Activated CD8-positive, alpha-beta memory T cell treated with anti-CD3 and anti-CD28 coated beads, Interleukin-2, amount 50 U/mL, for 1 hour (primary cell): Measurements from ENCODE around the gene SCML1.
"Not testable (repeated sequence)": the region's sequence is repeated elsewhere in the genome, so short reads cannot be mapped to it uniquely, and the experiment has no call there.

Experiments
- DNase-seq: peaks from one replicate; pipeline ENCODE4 v3.0.0-alpha.2; 2020; ENCODE audit errors: extremely low read depth

The SCML1 gene

DNA sequence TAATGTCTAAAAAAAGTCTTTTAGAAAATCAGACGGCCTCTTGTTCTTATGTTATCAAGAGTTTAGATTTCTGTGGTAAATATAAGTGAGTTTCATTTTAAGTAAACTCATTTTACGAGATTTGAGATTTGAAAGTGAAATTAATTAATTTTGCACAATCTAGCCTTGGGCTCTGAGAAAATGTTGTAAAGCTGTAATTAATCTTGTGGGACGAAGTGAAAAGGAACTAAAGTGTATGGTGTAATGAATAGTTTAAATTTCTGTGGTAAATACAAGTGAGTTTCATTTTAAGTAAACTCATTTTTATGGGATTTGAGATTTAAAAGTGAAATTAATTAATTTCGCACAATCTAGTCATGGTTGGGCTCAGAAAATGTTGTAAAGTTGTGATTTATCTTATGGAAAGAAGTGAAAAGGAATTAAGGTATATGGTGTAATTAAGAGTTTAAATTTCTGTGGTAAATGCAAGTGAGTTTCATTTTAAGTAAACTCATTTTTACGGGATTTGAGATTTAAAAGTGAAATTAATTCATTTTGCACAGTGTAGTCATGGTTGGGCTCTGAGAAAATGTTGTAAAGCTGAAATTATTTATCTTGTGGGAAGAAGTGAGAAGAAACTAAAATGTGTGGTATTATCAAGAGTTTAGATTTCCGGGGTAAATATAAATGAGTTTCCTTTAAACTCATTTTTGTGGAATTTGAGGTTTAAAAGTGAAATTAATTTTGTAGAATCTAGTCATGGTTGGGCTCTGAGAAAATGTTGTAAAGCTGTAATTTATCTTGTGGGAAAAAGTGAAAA is 1.6 kb downstream of the SCML1 start:
- DNase-seq, result no peak

DNA sequence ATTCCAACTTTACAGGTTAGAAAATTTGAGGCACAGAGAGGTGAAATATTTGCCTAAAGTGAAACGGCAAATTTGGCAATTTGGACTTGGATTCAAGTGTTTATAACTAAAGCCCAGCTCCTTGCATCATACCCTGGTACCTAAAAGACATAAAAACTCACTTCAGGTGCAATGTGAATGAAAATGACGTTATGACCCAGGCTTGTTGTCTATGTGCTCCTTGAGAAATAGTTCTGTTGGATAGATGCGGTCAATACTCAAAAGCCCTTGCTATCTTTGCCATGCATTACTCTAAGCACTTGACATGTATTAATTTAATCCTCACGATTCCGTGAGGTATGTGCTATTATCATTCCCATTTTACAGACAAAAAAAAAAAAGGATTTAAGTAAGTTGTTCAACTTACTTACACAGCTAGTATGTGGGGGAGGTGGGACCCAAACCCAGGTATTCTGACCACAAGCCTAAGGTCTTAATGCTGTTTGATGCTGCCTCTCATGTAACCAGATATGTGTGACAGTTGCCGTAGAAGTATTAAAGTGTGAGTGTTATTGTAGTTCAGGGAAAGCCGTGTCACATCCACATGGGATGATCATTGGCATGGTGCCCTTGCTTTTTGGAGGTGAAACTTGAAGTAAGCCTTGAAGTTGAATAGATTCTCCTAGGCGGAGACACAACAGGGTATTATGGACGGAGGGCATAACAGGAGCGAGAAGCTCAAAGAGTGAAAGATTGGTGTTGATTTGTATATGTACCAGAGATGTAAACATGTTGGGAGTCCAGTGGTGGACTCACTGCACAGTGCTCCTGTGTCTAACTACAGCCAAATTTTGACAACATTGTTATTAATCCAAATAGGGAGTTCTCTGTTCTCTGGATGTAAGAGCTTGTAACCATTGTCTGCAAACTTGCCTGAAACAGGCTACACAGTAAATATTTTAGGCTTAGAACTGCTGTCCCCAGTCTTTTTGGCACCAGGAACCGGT is 3.1 kb downstream of the SCML1 start:
- DNase-seq, result no peak

DNA sequence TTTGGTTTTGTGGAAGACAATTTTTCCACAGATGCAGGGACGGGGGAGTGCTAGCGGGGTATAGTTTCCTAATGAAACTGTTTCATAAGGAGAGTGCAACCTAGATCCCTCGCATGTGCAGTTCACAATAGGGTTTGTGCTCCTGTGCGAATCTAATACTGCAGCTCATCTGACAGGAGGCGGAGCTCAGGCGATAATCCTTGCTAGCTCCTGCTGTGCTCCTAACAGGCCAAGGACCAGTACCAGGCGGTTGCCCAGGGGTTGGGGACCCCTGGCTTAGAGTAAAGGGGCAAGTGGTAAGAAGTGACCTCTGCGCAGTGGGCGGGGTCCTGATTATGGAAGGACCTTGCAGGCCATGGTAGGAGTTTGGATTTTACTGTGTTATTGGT is 3.8 kb downstream of the SCML1 start:
- DNase-seq, result no peak

DNA sequence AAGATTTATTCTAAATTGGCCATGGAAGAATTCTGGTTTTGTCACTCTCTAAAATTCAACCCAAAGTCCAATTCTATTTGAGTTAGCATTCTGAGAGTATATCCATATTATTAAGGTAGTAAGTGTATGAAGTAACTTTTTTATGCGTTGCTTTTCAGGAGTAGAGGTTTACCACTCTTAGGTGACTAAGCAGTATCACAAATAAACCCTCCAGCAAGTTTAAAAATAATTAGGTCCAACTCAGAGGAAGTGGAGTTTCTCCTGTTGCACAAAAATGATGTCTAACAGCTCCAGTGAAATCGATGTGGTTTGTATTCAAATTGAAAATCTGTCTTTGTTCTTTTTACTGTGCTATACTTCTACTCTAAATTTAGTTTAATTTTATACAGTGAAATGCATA is 6.6 kb downstream of the SCML1 start:
- DNase-seq, result no peak

DNA sequence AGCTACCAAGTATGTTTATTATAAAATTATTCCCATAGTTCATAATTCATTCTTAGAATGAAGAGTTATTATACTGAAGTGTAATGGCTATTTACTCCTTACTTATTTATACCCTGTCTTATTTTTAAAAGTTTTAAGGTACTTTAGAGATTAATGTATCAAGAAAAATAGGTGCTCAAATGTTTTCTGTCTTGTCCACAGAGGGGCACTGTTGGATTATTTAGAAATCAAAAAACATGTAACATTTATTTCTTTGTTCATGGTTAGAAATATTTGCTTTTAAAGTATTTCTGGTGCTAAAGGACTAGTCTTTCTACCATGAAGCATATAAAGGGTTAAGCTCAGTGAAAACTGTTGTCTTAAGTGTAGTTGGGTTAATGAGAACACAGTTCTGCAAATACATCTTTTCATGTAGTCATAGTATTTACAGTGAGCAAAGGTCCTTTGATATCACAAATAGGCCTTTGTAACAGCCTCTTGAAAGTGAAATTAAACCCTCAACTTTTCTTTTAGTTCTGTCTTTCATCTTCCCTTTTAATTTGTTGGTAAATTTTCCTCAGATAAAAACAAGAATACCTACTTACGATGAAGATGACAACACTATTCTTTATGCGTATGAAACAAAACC is 7.7 kb downstream of the SCML1 start:
- no peak for DNase-seq

DNA sequence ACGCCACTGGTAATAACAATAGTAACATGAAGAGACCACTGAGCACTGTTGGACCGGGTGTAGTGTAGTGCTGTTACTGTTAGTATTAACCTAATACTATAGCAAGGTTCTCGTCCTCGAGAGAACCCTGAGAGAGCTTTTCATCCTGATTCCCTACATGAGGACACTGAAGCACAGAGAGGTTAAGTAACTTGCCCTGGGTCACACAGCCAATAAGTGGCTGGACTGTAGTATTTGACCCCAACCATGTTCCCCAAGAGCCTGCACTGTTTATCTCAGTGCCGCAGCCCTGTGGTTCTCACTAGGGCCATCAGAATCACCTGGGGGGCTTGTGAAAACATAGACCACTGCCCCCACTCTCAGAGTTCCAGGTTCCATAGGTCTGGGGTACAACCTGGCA is 10.4 kb downstream of the SCML1 start:
- no peak for DNase-seq

DNA sequence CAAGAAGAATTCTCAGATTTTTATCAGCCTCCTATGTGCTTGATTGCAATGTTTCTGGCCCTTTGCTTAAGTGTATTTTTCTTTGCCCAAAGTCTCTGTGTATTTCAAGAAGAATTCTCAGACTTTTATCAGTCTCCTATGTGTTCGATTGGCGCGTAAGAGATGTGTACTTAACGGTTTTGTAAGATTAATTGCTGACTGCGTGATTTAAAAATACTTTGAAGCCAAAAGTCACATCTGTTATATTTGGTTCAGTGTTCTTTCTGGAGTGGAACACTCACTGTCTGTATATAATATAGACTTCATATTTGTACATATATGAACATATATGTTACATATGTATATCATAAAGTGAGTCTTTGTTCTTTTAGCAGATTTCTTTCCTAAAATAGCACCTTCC is 11.4 kb downstream of the SCML1 start:
- no peak for DNase-seq

DNA sequence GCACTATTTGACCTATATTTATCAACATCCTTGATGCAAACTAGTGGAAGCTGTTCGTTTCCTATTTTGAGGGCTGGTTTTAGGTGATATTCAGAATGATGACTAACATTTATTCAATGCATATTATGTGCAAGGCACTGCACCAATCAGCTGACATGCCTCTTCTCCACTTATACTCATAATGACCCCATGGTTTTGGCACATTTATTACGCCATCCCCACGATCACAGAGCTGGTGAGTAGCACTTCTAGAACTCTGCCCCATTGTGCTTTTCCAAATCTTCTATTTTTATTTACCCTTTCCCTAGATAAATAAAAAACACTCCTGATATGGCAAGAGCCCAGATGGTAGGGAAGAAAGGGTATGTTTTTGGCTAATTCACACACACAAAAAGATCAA is 13.1 kb downstream of the SCML1 start:
- DNase-seq, result no peak

DNA sequence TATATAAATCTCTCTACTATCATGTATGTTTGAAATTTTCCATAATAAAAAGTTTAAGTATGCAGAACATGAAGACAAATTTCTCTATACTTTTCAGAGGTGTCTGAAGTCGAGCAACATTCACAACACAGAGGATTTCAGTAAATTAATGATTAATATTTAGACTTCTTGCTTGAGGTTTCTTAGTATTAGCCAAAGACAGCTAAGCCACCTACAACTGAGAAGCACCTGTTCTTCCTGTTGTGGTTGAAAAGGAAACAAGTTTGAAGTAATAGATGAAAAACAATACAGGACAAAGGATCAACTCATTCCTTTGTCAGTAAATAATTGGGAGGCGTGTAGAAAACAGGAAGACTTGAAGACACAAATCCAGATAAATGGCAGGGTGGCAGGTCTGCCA is 21.1 kb downstream of the SCML1 start:
- no peak for DNase-seq

DNA sequence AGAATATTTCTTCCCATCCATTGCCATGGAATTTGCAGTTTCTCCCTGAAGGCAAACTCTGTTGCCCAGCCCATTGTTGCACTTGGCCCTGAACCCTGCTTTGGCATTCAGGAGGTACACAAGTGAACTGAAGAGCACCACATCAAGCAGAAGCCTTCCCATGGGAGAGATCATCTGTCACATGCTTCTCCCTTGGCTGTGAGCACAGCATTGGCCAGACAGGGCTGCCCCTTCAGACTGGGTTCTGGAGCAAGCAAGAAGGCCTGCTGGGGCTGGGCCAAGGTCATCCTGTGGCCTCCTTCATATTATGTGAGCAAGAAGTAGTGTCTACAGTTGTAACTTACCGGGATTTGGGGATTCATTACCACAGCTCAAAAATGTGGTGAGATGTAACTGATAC is 22.7 kb downstream of the SCML1 start:
- no peak for DNase-seq

DNA sequence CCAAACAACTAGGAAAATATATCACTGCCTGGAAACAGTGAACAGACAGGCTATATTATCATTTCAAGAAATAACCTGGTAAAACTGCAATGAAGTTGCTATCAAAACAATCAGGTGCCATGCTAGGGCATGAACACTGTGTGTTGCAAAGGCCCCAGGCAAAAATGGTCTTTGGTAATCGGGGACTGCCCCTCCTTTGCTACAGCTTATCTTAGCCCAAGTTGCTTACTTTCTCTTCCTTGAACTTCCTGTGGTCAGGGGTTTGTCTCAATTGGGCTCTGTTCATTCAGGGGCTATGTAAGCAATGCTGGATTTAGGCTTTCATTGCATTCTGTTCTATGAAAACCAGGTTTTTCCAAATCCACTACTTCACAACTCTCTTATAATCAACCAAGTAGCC is 30.4 kb downstream of the SCML1 start:
- no peak for DNase-seq

DNA sequence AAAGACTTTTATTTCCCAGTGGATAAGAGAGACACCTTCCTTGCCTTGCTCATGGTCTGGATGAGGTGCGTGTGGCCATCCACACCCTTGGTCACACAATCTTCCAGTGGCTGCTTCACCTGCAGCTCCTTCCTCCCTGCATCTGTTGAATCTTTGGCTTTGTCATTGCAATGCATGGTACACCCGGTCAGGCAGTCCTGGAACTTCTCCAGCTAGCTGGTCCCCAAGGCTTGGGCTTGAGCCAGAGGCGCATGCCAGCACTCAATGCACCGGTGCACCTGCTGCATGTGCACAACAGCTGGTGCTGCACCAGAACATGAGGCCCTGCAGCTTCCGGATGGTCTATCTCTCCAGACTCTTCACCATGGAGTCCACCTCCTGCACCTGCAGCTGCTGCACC is 31.7 kb downstream of the SCML1 start:
- no peak for DNase-seq

DNA sequence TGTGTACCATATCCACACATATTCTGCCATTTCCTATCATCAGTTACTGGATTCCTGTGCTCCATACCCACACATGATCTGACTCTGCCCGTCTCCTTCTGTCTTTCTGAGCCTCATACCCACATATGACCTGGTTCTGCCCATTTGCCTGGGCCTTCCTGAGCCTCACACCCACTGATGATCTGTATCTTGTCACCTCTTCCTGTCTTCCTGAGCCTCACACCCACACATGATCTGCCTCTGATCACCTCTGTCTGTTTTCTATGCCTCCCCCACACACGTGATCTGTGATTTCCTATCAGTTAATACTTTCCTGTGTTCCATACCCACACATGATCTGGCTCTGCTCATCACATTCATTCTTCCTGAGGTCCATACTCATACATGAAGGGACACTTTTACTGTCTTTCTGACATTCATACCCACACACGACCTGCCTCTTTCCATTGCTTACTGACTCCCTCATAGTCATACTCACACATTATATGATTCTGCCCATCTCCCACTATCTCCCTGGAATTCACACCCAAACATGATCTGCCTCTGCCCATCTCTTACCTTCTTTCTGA is 32.5 kb downstream of the SCML1 start:
- no peak for DNase-seq

DNA sequence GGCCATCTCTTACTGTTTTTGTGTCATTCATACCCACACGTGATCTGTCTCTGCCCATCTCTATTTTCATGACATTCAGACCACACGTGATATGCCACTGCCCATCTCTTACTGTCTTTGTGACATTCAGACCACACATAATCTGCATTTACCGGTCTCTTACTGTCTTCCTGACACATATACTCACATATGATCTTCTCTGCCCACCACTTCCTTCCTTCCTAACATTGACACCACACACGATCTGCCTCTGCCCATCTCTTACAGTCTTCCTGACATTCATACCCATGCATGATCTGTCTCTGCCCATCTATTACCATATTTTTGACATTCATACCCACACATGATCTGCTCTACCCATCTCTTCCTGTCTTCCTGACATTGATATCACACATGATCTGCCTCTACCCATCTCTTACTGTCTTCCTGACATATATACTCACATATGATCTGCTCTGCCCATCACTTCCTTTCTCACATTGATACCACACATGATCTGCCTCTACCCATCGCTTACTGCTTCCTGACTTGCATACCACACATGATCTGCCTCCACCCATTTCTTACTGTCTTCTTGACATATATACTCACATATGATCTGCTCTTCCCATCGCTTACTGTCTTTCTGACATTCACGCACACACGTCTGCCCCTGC is 36.1 kb downstream of the SCML1 start:
- no peak for DNase-seq

DNA sequence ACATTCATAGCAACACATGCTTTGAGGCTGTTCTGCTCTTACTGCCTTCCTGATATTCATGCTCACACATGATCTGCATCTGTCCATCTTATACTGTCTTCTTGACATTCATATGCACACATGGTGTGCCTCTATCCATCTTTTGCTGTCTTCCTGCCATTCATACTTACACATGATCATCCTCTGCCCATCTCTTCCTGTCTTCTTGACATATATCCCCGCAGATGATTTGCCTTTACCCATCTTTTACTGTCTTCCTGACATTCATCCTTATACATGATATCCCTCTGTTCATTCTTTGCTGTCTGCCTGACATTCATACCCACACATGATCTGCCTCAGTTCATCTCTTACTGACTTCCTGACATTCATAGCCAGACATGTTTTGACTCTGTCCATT is 36.8 kb downstream of the SCML1 start:
- no peak for DNase-seq

DNA sequence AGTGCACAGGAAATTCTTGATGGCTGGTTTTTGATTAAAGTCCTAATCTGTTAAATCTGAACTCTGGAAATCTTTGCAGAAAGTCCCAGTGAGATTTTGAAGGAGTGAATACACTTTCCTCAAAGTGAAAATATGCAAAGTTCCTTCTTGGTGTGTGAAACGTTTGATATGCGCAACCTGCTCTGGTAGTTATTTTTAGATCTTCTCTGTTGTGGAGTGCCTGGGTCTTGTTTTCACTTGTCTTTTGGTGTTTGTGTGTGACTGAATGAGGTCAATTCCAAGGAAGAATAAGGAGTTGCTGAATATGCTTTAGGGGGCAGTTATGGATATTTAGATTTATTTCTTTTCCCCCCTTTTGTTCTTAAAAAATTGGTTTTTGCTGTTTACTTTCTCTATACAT is 41.7 kb downstream of the SCML1 start:
- DNase-seq, result no peak

DNA sequence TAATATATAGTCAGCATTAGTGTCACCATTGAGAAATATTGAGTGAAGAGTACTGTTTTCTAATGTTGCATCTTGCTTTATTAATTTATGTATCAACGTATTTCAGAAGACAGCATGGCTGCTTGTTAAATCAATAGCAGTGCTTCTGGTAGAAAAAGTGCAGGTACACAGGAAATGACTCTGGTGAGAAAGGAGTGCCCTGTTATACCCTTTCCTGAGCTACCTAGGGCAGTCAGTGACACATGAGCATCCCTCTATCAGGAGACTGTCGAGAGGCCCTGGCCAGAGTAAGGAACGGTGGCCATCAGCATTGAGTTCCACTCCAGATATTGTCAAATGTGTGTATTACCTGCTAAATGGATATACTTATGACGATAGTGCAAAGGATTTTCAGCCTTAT is 42.1 kb downstream of the SCML1 start:
- no peak for DNase-seq

DNA sequence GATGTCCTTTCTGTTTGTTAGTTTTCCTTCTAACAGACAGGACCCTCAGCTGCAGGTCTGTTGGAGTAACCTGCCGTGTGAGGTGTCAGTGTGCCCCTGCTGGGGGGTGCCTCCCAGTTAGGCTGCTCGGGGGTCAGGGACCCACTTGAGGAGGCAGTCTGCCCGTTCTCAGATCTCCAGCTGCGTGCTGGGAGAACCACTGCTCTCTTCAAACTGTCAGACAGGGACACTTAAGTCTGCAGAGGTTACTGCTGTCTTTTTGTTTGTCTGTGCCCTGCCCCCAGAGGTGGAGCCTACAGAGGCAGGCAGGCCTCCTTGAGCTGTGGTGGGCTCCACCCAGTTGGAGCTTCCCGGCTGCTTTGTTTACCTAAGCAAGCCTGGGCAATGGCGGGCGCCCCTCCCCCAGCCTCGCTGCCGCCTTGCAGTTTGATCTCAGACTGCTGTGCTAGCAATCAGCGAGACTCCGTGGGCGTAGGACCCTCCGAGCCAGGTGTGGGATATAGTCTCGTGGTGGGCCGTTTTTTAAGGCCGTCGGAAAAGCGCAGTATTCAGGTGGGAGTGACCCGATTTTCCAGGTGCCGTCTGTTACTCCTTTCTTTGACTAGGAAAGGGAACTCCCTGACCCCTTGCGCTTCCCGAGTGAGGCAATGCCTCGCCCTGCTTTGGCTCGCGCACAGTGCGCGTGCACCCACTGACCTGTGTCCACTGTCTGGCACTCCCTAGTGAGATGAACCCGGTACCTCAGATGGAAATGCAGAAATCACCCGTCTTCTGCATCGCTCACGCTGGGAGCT is 49.5 kb downstream of the SCML1 start:
- not testable (repeated sequence) for DNase-seq

DNA sequence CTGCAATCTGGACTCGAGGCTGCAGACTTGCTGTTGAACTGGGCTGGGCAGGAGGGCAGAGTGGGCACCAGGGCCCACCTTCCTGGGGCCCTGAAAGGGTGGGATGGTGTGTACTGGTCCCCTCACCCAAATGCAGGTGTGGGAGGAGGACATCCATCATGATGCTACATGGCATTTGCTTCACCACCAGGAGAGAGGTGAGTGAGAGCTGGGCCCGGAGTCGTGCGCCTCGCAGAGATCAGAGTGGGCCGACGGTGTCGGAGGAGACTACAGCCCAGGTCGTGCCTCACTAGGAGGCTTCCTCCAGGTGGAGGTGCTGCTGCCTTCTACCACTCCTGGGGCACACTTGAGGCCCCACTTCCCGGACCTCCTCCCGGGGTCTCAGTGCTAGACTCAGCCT is 50.3 kb downstream of the SCML1 start:
- no peak for DNase-seq

DNA sequence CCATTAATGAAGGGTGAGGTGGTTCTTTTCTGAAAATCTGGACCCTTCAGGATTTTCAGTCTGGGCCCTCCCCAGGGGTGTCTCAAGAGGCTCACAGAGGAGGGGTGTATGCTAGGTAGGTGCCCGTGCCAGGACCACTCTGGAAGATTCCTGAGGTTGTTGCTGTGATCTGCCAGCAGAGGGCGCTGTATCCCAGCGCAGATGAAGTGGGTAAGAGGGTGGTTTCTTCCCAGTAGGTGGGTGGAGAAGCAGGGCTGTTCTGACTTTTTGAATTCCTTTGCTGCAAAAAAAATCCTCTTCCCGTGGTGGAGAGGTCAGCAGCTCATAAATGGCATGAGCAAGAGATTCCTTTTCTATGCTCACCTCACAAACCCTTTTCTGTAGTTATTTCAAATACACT is 51.1 kb downstream of the SCML1 start:
- DNase-seq, result no peak
